ENCODE data around the gene OR2D2. TPM values are rescaled to one million over a fixed set of nuclear protein-coding genes. Genes with fewer than 3 reads are reported as not detected.

The OR2D2 gene
- total and polyA plus RNA-seq, 4 donors: not detected

- TF ChIP-seq SP1 (IDR thresholded peaks at IDR 0.05): no peak
- TF ChIP-seq CTCF (IDR thresholded peaks at IDR 0.05; ENCODE audit: low read depth, low read length, missing input control): no peak
- TF ChIP-seq EGR1 (IDR thresholded peaks at IDR 0.05; ENCODE audit: low read depth in 2 of 2): no peak
- no peak for TF ChIP-seq TAF1 (conservative IDR thresholded peaks at IDR 0.05)
- TF ChIP-seq HNF4G (IDR thresholded peaks at IDR 0.05): no peak
- TF ChIP-seq NR2F2 (IDR thresholded peaks at IDR 0.05): no peak
- no peak for TF ChIP-seq HNF4A (conservative IDR thresholded peaks at IDR 0.05)
- TF ChIP-seq GABPA (IDR thresholded peaks at IDR 0.05 in 1 of 2, conservative IDR thresholded peaks at IDR 0.05 in 1 of 2): no peak
- no peak for TF ChIP-seq FOXA2 (IDR thresholded peaks at IDR 0.05)
- no peak for TF ChIP-seq RAD21 (IDR thresholded peaks at IDR 0.05)
- no peak for TF ChIP-seq RXRA (IDR thresholded peaks at IDR 0.05)
- TF ChIP-seq YY1 (IDR thresholded peaks at IDR 0.05): no peak
- Histone ChIP-seq H3K9ac (ENCODE audit: low read depth in 1 of 2, low read length in 2 of 2) (no peak within 1 kb of the TSS), H3K4me1 (ENCODE audit: control insufficient read depth in 4 of 4, insufficient read depth in 4 of 4, low read length in 3 of 4) (no peaks in the 10 kb centered on the region), H3K27ac (ENCODE audit: low read depth in 1 of 2, low read length in 2 of 2) (no peak within 1 kb of the TSS), H3K9me3 (ENCODE audit: control insufficient read depth in 4 of 4, low read length in 3 of 4) (peaks cover 0 to 12% (median 5%) of the 10 kb centered on the region in 4 donors), H3K36me3 (ENCODE audit: control insufficient read depth in 4 of 4, insufficient read depth in 3 of 4, low read depth in 1 of 4, low read length in 3 of 4) (no peaks in the 10 kb centered on the region), H3K4me3 (ENCODE audit: low read depth in 1 of 3, low read length in 3 of 3) (no peak within 1 kb of the TSS), H3K27me3 (ENCODE audit: control insufficient read depth in 4 of 4, insufficient read depth in 4 of 4, low read length in 3 of 4) (peaks cover 0 to 4% (median 0%) of the 10 kb centered on the region in 4 donors)
- 69% methylated on average over 3 of the region's 3 CpGs for WGBS
- DNase-seq (ENCODE audit: low spot score): no peak
Observed at GRCh38 chr11:6845383-6845782, 46.9 kb downstream of the OR2D2 start, which contains the start of gene OR10A5. TSS of gene OR10A5 (plus strand) at chr11:6845683. CDS start at chr11:6845683, 0 bp downstream.

GRCh38 chr11:6844356-6844755 lies 47.9 kb downstream of the OR2D2 start:
- TF ChIP-seq EGR1 (IDR thresholded peaks at IDR 0.05; ENCODE audit: low read depth in 2 of 2) (no peak), SP1 (IDR thresholded peaks at IDR 0.05) (no peak)
- no peak for DNase-seq (ENCODE audit: low spot score)
- no peak overlapping the region for H3K9ac ChIP-seq (ENCODE audit: low read depth in 1 of 2, low read length in 2 of 2)
- WGBS: 88% methylated on average over 5 of the region's 5 CpGs
- no peak overlapping the region for H3K4me3 ChIP-seq (ENCODE audit: low read depth in 1 of 3, low read length in 3 of 3)
- H3K27me3 ChIP-seq (ENCODE audit: control insufficient read depth in 4 of 4, insufficient read depth in 4 of 4, low read length in 3 of 4): peaks cover 0 to 4% (median 0%) of the 10 kb centered on the region in 4 donors
- no peaks in the 10 kb centered on the region for H3K36me3 ChIP-seq (ENCODE audit: control insufficient read depth in 4 of 4, insufficient read depth in 3 of 4, low read depth in 1 of 4, low read length in 3 of 4)
- no peaks in the 10 kb centered on the region for H3K4me1 ChIP-seq (ENCODE audit: control insufficient read depth in 4 of 4, insufficient read depth in 4 of 4, low read length in 3 of 4)
- H3K27ac ChIP-seq (ENCODE audit: low read depth in 1 of 2, low read length in 2 of 2): no peak overlapping the region
- peaks cover 0 to 12% (median 5%) of the 10 kb centered on the region in 4 donors for H3K9me3 ChIP-seq (ENCODE audit: control insufficient read depth in 4 of 4, low read length in 3 of 4)

DNA sequence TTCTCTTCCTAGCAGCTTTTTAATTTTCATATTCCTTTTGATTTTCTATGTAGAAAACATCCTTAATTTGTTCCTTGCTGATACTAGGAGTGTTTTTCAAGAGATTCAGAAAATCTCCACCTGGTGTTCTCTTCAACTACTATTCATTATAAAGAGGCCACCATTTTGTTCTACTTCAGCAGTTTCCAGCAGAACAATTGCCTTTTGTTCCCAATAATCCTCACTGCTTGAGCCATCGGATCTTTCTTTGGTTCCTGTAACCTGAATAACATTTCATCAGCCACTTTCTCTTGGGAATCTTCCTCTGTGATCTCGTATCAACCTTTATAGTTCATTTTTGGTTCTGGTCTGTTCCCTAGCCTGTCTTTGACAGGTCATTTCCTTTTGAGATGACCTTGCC lies 48.6 kb downstream of the OR2D2 start:
- peaks cover 0 to 12% (median 5%) of the 10 kb centered on the region in 4 donors for H3K9me3 ChIP-seq (ENCODE audit: control insufficient read depth in 4 of 4, low read length in 3 of 4)
- no peak overlapping the region for H3K9ac ChIP-seq (ENCODE audit: low read depth in 1 of 2, low read length in 2 of 2)
- no peaks in the 10 kb centered on the region for H3K36me3 ChIP-seq (ENCODE audit: control insufficient read depth in 4 of 4, insufficient read depth in 3 of 4, low read depth in 1 of 4, low read length in 3 of 4)
- DNase-seq (ENCODE audit: low spot score): no peak
- H3K27ac ChIP-seq (ENCODE audit: low read depth in 1 of 2, low read length in 2 of 2): no peak overlapping the region
- H3K4me3 ChIP-seq (ENCODE audit: low read depth in 1 of 3, low read length in 3 of 3): no peak overlapping the region
- H3K4me1 ChIP-seq (ENCODE audit: control insufficient read depth in 4 of 4, insufficient read depth in 4 of 4, low read length in 3 of 4): no peaks in the 10 kb centered on the region
- H3K27me3 ChIP-seq (ENCODE audit: control insufficient read depth in 4 of 4, insufficient read depth in 4 of 4, low read length in 3 of 4): peaks cover 0 to 4% (median 0%) of the 10 kb centered on the region in 4 donors
- 61% methylated on average over 2 of the region's 2 CpGs for WGBS
- TF ChIP-seq GABPA (IDR thresholded peaks at IDR 0.05 in 1 of 2, conservative IDR thresholded peaks at IDR 0.05 in 1 of 2) (no peak), SP1 (IDR thresholded peaks at IDR 0.05) (no peak), RXRA (IDR thresholded peaks at IDR 0.05) (no peak), EGR1 (IDR thresholded peaks at IDR 0.05; ENCODE audit: low read depth in 2 of 2) (no peak), TAF1 (conservative IDR thresholded peaks at IDR 0.05) (no peak), YY1 (IDR thresholded peaks at IDR 0.05) (no peak), NR2F2 (IDR thresholded peaks at IDR 0.05) (no peak), HNF4G (IDR thresholded peaks at IDR 0.05) (no peak), FOXA1 (IDR thresholded peaks at IDR 0.05) (no peak), FOXA2 (IDR thresholded peaks at IDR 0.05) (no peak), REST (IDR thresholded peaks at IDR 0.05) (no peak), HNF4A (conservative IDR thresholded peaks at IDR 0.05) (no peak), ATF3 (IDR thresholded peaks at IDR 0.05) (no peak), ZBTB33 (IDR thresholded peaks at IDR 0.05) (no peak), CTCF (IDR thresholded peaks at IDR 0.05; ENCODE audit: low read depth, low read length, missing input control) (no peak)
- TF ChIP-seq, protein P1, sequence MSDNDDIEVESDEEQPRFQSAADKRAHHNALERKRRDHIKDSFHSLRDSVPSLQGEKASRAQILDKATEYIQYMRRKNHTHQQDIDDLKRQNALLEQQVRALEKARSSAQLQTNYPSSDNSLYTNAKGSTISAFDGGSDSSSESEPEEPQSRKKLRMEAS (IDR thresholded peaks at IDR 0.05): no peak

Measured in liver (tissue), 9 donors.